GM15510 (cell line): ENCODE data around the gene KIF5A.

ENCODE experiments used
- POLR2A ChIP-seq: IDR thresholded peaks from 3 replicates; pipeline ENCODE4 v1.6.1; 2011; ENCODE audit warnings: borderline replicate concordance; ENCODE audit not compliant: insufficient read length; ENCODE audit errors: extremely low read depth

KIF5A gene

GRCh38 chr12:57632073-57632957, 82.5 kb downstream of the KIF5A start:
- TF ChIP-seq POLR2A, result no peak

- no peak for TF ChIP-seq POLR2A
These were observed 83.4 kb downstream of the KIF5A start, which contains the start of gene B4GALNT1 for GRCh38 chr12:57632958-57633840. B4GALNT1 (minus strand) TSS chr12:57633201; CDS start chr12:57632132, 1,069 bp downstream.
